ENCODE measurements around the gene PPP2R5A.

GRCh38 chr1:212283741-212284140 lies 1.5 kb upstream of the PPP2R5A start:
- no peak for TF ChIP-seq CTCF (IDR thresholded peaks at IDR 0.05)
- no peak for TF ChIP-seq POLR2A (IDR thresholded peaks at IDR 0.05)

Data from Peyer's patch (tissue), 4 donors.